Activated naive CD8-positive, alpha-beta T cell treated with anti-CD3 and anti-CD28 coated beads, Interleukin-2, amount 50 U/mL, for 24 hours (primary cell): ENCODE results near the gene NAPEPLD.
"Not testable (repeated sequence)": the region's sequence is repeated elsewhere in the genome, so short reads cannot be mapped to it uniquely, and the experiment has no call there.

Experiments used
- ATAC-seq: fragments of 150-1000 bp; cut with Tn5 transposase; one replicate; pipeline ENCODE4 v1.10.0; 2021
- DNase-seq: peaks from one replicate; pipeline ENCODE4 v3.0.0; 2021
- H3K27ac Mint-ChIP-seq: one replicate; pipeline ENCODE4 v1.8.0; 2021; ENCODE audit warnings: mild to moderate bottlenecking, mixed read lengths
- H3K27me3 Mint-ChIP-seq: one replicate; pipeline ENCODE4 v1.8.0; 2021; ENCODE audit warnings: mixed read lengths
- H3K36me3 Mint-ChIP-seq: one replicate; pipeline ENCODE4 v1.8.0; 2021; ENCODE audit warnings: low read depth, mixed read lengths
- H3K4me1 Mint-ChIP-seq: one replicate; pipeline ENCODE4 v1.8.0; 2021; ENCODE audit warnings: mixed read lengths
- H3K4me3 Mint-ChIP-seq: one replicate; pipeline ENCODE4 v1.8.0; 2021; ENCODE audit warnings: mild to moderate bottlenecking, moderate library complexity, mixed read lengths
- H3K9me3 Mint-ChIP-seq: one replicate; pipeline ENCODE4 v1.8.0; 2021; ENCODE audit warnings: mixed read lengths

NAPEPLD gene

GRCh38 chr7:103075337-103075918 lies 73.5 kb downstream of the NAPEPLD start:
- H3K36me3 Mint-ChIP-seq, result peaks cover 11% of the 10 kb centered on the region
- H3K27me3 Mint-ChIP-seq, result no peaks in the 10 kb centered on the region
- H3K9me3 Mint-ChIP-seq, result no peaks in the 10 kb centered on the region
- peaks cover 43% of the 10 kb centered on the region for H3K4me1 Mint-ChIP-seq
- H3K27ac Mint-ChIP-seq, result peak overlapping the region; percentile 93
- peak; percentile 84 for DNase-seq
- ATAC-seq, result peak; percentile 89
- H3K4me3 Mint-ChIP-seq, result peak overlapping the region; percentile 96

DNA sequence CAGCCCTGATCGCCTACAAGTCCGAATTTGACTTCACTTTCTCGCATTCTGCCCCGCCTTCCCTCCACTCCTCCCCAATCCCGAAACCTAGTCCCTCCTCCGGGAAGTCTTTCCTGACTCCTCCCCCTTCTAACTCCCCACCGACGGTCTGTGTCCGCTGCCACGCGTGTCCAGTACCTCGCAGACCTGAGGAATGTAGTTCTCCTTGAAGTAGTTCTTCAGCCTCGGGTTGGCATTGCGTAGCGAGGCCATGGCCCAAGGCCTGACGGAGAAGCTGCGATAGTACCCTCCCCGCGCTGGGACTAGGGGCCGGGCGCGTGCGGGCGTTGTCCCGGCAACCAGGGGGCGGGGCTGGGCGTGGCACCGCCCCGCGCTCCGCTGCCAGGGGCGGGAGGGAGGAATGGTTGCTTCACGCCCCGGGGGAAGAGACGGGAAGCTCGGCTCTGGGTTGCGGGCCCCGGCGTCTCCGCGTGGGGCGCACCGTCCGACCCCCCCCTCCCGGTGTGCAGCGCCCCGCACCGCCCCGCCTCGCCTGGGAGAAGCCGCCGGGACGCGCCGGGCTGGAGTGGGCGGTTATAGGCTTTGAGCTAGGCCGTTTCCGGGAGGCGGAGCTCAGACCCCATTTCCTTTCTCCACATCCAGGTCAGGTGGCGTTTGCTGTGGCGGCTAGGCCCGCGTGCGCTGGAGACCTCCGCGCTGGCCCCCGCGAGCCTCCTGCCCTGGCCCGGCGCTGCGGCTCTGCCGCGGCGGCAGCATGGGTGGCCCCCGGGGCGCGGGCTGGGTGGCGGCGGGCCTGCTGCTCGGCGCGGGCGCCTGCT lies 74.2 kb downstream of the NAPEPLD start, which contains the start of the genes ARMC10 and FBXL13:
TSS of gene ARMC10 (plus strand) at position 622 of the 818 bp plus-strand sequence. CDS start at position 755, 133 bp downstream.
TSS of gene FBXL13 (minus strand) at position 278 of the 818 bp plus-strand sequence.
- ATAC-seq (peak; percentile 86), DNase-seq (peak; percentile 90)
- no peaks in the 10 kb centered on the region for H3K27me3 Mint-ChIP-seq
- H3K4me1 Mint-ChIP-seq, result peaks cover 41% of the 10 kb centered on the region
- peaks cover 9% of the 10 kb centered on the region for H3K36me3 Mint-ChIP-seq
- H3K27ac Mint-ChIP-seq, result peak within 1 kb of the TSS; percentile 93
- H3K9me3 Mint-ChIP-seq, result no peaks in the 10 kb centered on the region
- peak within 1 kb of the TSS; percentile 96 for H3K4me3 Mint-ChIP-seq

DNA sequence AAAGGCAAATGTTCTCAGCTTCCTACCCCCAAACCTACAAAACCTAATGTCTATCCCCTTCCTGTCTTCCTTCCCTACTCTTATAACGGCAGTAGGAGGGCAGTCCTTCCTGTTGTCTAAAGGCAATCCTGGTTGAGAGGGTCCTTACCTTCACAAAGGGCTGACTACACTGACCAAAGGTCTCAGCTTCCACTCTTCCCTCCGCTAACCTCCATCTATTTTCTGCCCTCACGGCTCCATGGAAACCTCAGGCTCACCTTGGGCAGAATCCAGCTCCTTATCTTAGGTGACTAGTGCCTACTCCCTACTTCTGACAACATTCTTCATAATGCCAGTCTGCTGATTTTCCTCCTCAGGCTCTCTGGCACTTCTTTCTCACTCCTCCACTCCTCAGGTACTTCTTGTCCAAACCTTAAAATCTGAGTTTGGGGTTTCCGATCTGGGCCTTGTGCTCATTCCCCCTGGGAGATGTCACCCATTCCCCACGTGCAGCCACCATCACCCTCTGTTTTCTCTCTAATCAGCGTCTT lies 74.8 kb downstream of the NAPEPLD start:
- Mint-ChIP-seq H3K36me3 (peaks cover 9% of the 10 kb centered on the region), H3K27me3 (no peaks in the 10 kb centered on the region), H3K27ac (peak overlapping the region; percentile 87), H3K9me3 (no peaks in the 10 kb centered on the region), H3K4me3 (peak overlapping the region; percentile 96), H3K4me1 (peaks cover 41% of the 10 kb centered on the region)
- DNase-seq (no peak), ATAC-seq (no peak)

DNA sequence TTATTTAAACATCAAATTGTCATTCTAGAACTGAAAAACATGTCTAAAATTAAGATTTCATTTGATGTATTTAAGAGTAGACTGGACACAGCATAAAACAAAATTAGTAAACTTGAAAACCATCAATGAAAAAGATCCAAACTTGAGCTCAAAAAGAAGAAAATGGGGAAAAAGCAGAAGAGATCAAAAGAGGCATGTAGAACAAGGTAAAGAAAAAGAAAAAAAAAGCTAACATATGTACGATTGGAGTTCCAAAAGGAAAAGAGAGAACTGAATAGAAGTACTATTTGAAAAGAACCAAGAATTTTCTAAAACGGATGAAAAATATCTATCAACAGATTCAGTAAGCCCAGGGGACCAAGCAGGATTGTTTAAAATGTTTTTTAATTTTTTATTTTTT lies 77.9 kb downstream of the NAPEPLD start:
- Mint-ChIP-seq H3K27me3 (no peaks in the 10 kb centered on the region), H3K4me3 (no peak overlapping the region)

DNA sequence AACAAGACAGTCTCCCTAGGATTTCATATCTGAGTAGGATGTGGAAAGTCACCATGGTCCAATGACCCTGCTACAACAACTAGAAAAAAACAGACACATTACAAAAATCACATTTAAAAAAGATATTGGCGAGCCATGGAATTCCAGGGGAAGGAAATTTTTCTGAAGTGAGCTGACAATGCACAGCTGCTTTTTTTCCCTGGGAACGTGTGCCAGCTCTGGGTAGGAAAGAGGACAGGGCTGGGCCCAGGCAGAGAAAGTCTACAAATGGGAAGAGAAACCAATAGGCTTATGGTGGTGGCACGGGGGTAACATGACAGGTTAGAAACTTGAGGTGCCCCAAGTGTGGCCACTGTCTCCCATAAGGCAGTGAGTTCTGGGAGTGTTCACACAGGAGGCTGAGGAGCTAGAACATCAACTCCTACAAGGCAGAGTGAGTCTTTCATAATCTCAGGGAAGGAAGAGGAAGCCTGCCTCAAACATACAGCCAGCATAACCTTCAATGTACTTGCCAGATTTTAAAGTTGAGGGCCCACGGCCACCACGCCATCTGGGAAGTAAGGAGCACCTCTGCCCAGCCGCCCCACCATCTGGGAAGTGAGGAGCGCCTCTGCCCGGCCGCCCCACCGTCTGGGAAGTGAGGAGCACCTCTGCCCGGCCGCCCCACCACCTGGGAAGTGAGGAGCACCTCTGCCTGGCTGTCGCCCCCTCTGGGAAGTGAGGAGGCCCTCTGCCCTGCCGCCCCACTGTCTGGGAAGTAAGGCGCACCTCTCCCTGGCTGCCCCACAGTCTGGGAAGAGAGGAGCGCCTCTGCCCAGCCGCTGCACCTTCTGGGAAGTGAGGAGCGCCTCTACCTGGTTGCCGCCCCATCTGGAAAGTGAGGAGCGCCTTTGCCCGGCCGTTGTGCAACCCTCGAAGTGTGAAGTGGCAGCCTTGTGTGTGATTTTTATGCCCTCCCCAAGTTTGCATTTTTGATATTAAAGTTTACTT lies 80.2 kb downstream of the NAPEPLD start:
- peaks cover 3% of the 10 kb centered on the region for H3K4me1 Mint-ChIP-seq

More for the DNA sequence above, 77.9 kb downstream of the NAPEPLD start:
- DNase-seq (no peak), ATAC-seq (no peak)
- Mint-ChIP-seq H3K36me3 (no peaks in the 10 kb centered on the region), H3K4me1 (peaks cover 18% of the 10 kb centered on the region), H3K9me3 (no peaks in the 10 kb centered on the region), H3K27ac (no peak overlapping the region)

GRCh38 chr7:103065667-103066066 lies 83.2 kb downstream of the NAPEPLD start:
- H3K4me1 Mint-ChIP-seq, result no peaks in the 10 kb centered on the region
- H3K27ac Mint-ChIP-seq, result no peak overlapping the region
- no peaks in the 10 kb centered on the region for H3K27me3 Mint-ChIP-seq
- no peaks in the 10 kb centered on the region for H3K36me3 Mint-ChIP-seq
- H3K4me3 Mint-ChIP-seq, result no peak overlapping the region
- DNase-seq, result peak; percentile 63
- no peaks in the 10 kb centered on the region for H3K9me3 Mint-ChIP-seq
- peak; percentile 89 for ATAC-seq

More for the DNA sequence above, 80.2 kb downstream of the NAPEPLD start:
- ATAC-seq (no peak), DNase-seq (no peak)
- Mint-ChIP-seq H3K9me3 (no peaks in the 10 kb centered on the region), H3K27ac (no peak overlapping the region), H3K36me3 (no peaks in the 10 kb centered on the region), H3K4me3 (no peak overlapping the region), H3K27me3 (no peaks in the 10 kb centered on the region)

DNA sequence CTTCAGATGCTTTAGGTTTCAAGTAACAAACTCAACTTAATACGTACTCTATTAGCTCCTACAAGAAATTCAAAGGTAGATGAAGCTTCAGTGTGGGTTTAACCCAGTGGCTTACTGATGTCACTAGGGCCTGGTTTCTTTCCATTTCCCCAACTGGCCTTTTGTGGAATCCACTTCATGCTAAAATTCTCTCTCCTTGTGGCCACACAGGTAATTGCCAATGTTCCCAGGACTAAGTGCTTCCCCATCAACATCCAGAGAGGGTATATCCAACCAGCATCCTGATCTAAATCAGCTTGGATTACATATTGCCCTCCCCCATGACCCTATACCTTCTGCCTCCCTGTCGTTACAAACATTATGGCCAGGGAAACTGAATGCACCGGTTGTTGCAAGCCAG lies 85.0 kb downstream of the NAPEPLD start:
- no peak for DNase-seq
- Mint-ChIP-seq H3K4me1 (no peaks in the 10 kb centered on the region), H3K36me3 (no peaks in the 10 kb centered on the region), H3K4me3 (no peak overlapping the region), H3K27me3 (no peaks in the 10 kb centered on the region), H3K27ac (no peak overlapping the region), H3K9me3 (no peaks in the 10 kb centered on the region)
- ATAC-seq, result no peak

DNA sequence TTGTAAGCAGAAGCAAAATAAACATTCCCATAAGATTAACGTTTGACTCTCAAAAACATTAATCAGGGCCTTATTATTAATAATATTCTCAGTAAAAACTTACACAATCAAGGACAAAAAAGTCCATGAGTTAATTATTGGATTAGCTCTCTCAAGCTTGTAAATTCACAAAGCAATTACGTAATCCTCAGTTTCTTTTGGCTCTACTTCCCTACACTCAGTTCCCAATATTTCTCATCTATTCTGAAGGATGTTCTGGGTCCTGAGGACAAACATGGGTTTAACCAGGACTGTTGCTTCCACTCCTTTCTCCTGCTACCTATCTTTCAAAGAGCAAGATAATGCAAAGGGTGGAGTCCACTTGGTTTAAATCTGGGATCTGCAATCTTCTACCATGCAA lies 89.4 kb downstream of the NAPEPLD start:
- Mint-ChIP-seq H3K36me3 (no peaks in the 10 kb centered on the region), H3K4me3 (no peak overlapping the region), H3K9me3 (no peaks in the 10 kb centered on the region), H3K27ac (no peak overlapping the region), H3K4me1 (no peaks in the 10 kb centered on the region), H3K27me3 (no peaks in the 10 kb centered on the region)
- DNase-seq, result no peak
- ATAC-seq, result no peak

DNA sequence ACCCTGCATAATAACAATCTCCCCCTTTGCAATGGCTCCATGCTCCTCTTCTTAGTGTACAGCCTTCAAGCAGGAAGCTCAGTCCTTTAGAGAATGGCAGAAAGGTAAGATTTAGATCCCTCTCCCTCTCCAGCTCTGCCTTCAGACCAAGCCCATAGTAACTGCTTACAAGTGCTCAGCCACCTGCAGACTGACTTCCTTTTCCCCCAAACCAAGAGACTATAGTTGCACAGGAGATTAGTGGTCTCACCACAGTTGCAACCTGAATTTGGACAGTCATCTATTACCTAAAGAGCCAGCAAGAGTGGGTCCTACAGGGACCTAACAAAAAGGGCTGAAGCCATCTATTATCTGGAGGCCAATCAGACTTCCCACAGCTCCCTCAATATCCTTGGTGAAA lies 90.8 kb downstream of the NAPEPLD start:
- H3K4me1 Mint-ChIP-seq, result no peaks in the 10 kb centered on the region
- no peaks in the 10 kb centered on the region for H3K27me3 Mint-ChIP-seq
- DNase-seq (no peak), ATAC-seq (no peak)
- no peak overlapping the region for H3K27ac Mint-ChIP-seq
- no peak overlapping the region for H3K4me3 Mint-ChIP-seq
- H3K9me3 Mint-ChIP-seq, result no peaks in the 10 kb centered on the region
- H3K36me3 Mint-ChIP-seq, result no peaks in the 10 kb centered on the region

GRCh38 chr7:103056006-103056405 lies 92.9 kb downstream of the NAPEPLD start:
- H3K27me3 Mint-ChIP-seq, H3K27ac Mint-ChIP-seq, H3K9me3 Mint-ChIP-seq: not testable (repeated sequence)

DNA sequence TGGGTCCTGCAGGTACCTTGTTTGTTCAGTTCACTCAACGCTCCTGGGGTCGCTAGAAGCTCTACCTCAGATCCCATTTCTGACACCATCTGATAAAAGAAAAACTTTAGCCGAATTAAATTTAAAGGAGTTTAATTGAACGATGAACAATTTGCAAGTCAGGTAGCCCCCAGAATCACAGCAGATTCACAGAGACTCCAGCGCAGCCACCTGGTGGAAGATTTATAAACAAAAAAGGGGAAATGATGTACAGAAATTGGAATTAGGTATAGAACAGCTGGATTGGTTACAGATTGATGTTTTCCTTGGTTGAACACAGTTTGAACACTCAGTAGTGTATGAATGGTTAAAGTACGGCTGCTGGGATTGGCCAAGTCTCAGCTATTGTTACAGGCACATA lies 97.4 kb downstream of the NAPEPLD start:
- H3K27me3 Mint-ChIP-seq, result no peaks in the 10 kb centered on the region
- H3K36me3 Mint-ChIP-seq, result peaks cover 7% of the 10 kb centered on the region
- no peak overlapping the region for H3K27ac Mint-ChIP-seq
- no peaks in the 10 kb centered on the region for H3K4me1 Mint-ChIP-seq
- ATAC-seq (no peak), DNase-seq (no peak)
- peaks cover 8% of the 10 kb centered on the region for H3K9me3 Mint-ChIP-seq
- H3K4me3 Mint-ChIP-seq, result no peak overlapping the region

More at GRCh38 chr7:103056006-103056405, 92.9 kb downstream of the NAPEPLD start:
- not testable (repeated sequence) for DNase-seq, H3K4me3 Mint-ChIP-seq, H3K36me3 Mint-ChIP-seq, ATAC-seq, H3K4me1 Mint-ChIP-seq
